GM21390 (cell line): ENCODE measurements around the gene SEMA4D.
"Not testable (repeated sequence)": the region's sequence is repeated elsewhere in the genome, so short reads cannot be mapped to it uniquely, and the experiment has no call there.

ENCODE experiments used
- ATAC-seq: cut with Tn5 transposase; IDR thresholded peaks from one replicate; pipeline ENCODE4 v1.9.1; 2021; ENCODE audit not compliant: unreplicated experiment

SEMA4D gene

GRCh38 chr9:89483592-89484474 lies 14.1 kb downstream of the SEMA4D start:
- peak; percentile 72 for ATAC-seq

- no peak for ATAC-seq
Observed at GRCh38 chr9:89482901-89483361, 15.0 kb downstream of the SEMA4D start.

GRCh38 chr9:89482056-89482851 lies 15.7 kb downstream of the SEMA4D start:
- no peak for ATAC-seq

- no peak for ATAC-seq
Observed at GRCh38 chr9:89481538-89481915, 16.4 kb downstream of the SEMA4D start.

- ATAC-seq = no peak
Observed at GRCh38 chr9:89480825-89481537, 16.9 kb downstream of the SEMA4D start.

- ATAC-seq = not testable (repeated sequence)
Observed at GRCh38 chr9:89480372-89480771, 17.5 kb downstream of the SEMA4D start.

- ATAC-seq = not testable (repeated sequence)
Observed at GRCh38 chr9:89479669-89480011, 18.3 kb downstream of the SEMA4D start.

GRCh38 chr9:89478821-89479668 lies 18.9 kb downstream of the SEMA4D start:
- no peak for ATAC-seq

- no peak for ATAC-seq
Observed at GRCh38 chr9:89477811-89478630, 19.9 kb downstream of the SEMA4D start.

GRCh38 chr9:89477384-89477783 lies 20.5 kb downstream of the SEMA4D start:
- no peak for ATAC-seq

- ATAC-seq = no peak
Observed at GRCh38 chr9:89476546-89476945, 21.4 kb downstream of the SEMA4D start.

- ATAC-seq = no peak
Observed at GRCh38 chr9:89475891-89476440, 21.9 kb downstream of the SEMA4D start.

- ATAC-seq = no peak
Observed at GRCh38 chr9:89474939-89475338, 23.0 kb downstream of the SEMA4D start.

GRCh38 chr9:89473762-89474469 lies 24.0 kb downstream of the SEMA4D start:
- no peak for ATAC-seq

GRCh38 chr9:89471796-89472320 lies 26.1 kb downstream of the SEMA4D start:
- not testable (repeated sequence) for ATAC-seq

GRCh38 chr9:89471390-89471789 lies 26.5 kb downstream of the SEMA4D start:
- no peak for ATAC-seq

GRCh38 chr9:89470224-89470839 lies 27.6 kb downstream of the SEMA4D start:
- no peak for ATAC-seq

GRCh38 chr9:89469003-89469402 lies 28.9 kb downstream of the SEMA4D start:
- no peak for ATAC-seq
